MCF 10A (cell line): ENCODE measurements around the gene OXCT2. TPM values are rescaled to one million over a fixed set of nuclear protein-coding genes. Genes with fewer than 3 reads are reported as not detected.
"Not testable (repeated sequence)": the region's sequence is repeated elsewhere in the genome, so short reads cannot be mapped to it uniquely, and the experiment has no call there.

ENCODE experiments used
- BruUV-seq: library from RNA; stranded (reverse); fragments of 400-500 nt; replicated peaks from 2 replicates; lab custom pipeline; 2021; lab: Mats Ljungman, UMichigan
- CTCF ChIA-PET: fragments of 300-600 bp; sonication (Branson Sonifier 250); formaldehyde crosslinking; extraction: SDS; loops from one replicate; lab custom pipeline; 2021; ENCODE audit warnings: antibody characterized with exemption, inconsistent platforms; lab: Yijun Ruan, JAX
- POLR2A ChIA-PET: fragments of 300-600, 350-650 bp; sonication (Branson Sonifier 250); formaldehyde crosslinking; extraction: SDS; loops from one replicate; lab custom pipeline; 2020; ENCODE audit warnings: antibody characterized with exemption, inconsistent platforms; lab: Yijun Ruan, JAX
- DNase-seq: peaks from one replicate; pipeline ENCODE4 v3.0.0-alpha.2; 2018; ENCODE audit not compliant: unreplicated experiment
- H3K27ac Mint-ChIP-seq: one replicate; pipeline ENCODE4 v1.8.0; 2022; ENCODE audit warnings: mild to moderate bottlenecking, low read depth, mixed read lengths; ENCODE audit not compliant: unreplicated experiment
- H3K27me3 Mint-ChIP-seq: one replicate; pipeline ENCODE4 v1.8.0; 2022; ENCODE audit warnings: mixed read lengths; ENCODE audit not compliant: insufficient read depth, unreplicated experiment
- H3K36me3 Mint-ChIP-seq: one replicate; pipeline ENCODE4 v1.8.0; 2022; ENCODE audit warnings: mild to moderate bottlenecking, moderate library complexity, mixed read lengths; ENCODE audit not compliant: insufficient read depth, unreplicated experiment
- H3K4me1 Mint-ChIP-seq: one replicate; pipeline ENCODE4 v1.8.0; 2022; ENCODE audit warnings: mixed read lengths; ENCODE audit not compliant: insufficient read depth, unreplicated experiment
- H3K4me3 Mint-ChIP-seq: one replicate; pipeline ENCODE4 v1.8.0; 2022; ENCODE audit warnings: mild to moderate bottlenecking, moderate library complexity, mixed read lengths; ENCODE audit not compliant: unreplicated experiment
- H3K9me3 Mint-ChIP-seq: one replicate; pipeline ENCODE4 v1.8.0; 2022; ENCODE audit warnings: mixed read lengths; ENCODE audit not compliant: unreplicated experiment
- intact Hi-C: fragments of 100-400 bp; cut with micrococcal nuclease; formaldehyde crosslinking; loops from 2 replicates; pipeline ENCODE4 v1.14.1; 2022
- total RNA-seq: library from RNA; stranded (reverse); gene quantifications from 2 replicates; pipeline ENCODE4 v1.2.3, GENCODE V29; 2022
- TF ChIP-seq, protein P1 (sequence below): fragments of 200-600 bp; IDR thresholded peaks from one replicate; pipeline ENCODE4 v1.8.0; 2022; ENCODE audit warnings: antibody characterized with exemption, mild to moderate bottlenecking; ENCODE audit not compliant: unreplicated experiment

The OXCT2 gene
- total RNA-seq, 1 experiment from 2014 or later, result not detected

GRCh38 chr1:39817091-39817932 lies 46.2 kb upstream of the OXCT2 start:
- H3K9me3 Mint-ChIP-seq, H3K4me1 Mint-ChIP-seq, H3K36me3 Mint-ChIP-seq, H3K4me3 Mint-ChIP-seq, H3K27ac Mint-ChIP-seq, BruUV-seq, H3K27me3 Mint-ChIP-seq: not testable (repeated sequence)
- intact Hi-C loops, result loop anchor here (5.0 kb wide), 1 partner anchor 100 kb away; no protein-coding TSS in a partner anchor
- ChIA-PET POLR2A (interaction anchor here (0.5 to 1.2 kb wide), 5 partner anchors 85 to 259 kb away, joined by 3 to 4 read pairs (median 3); no protein-coding TSS in a partner anchor), CTCF (interaction anchor here (0.6 to 3.7 kb wide), 22 partner anchors 18 to 247 kb away, joined by 3 to 48 read pairs (median 4); partner anchors contain the start of gene MYCL)
- peak; percentile 52 for DNase-seq
- TF ChIP-seq, protein P1, sequence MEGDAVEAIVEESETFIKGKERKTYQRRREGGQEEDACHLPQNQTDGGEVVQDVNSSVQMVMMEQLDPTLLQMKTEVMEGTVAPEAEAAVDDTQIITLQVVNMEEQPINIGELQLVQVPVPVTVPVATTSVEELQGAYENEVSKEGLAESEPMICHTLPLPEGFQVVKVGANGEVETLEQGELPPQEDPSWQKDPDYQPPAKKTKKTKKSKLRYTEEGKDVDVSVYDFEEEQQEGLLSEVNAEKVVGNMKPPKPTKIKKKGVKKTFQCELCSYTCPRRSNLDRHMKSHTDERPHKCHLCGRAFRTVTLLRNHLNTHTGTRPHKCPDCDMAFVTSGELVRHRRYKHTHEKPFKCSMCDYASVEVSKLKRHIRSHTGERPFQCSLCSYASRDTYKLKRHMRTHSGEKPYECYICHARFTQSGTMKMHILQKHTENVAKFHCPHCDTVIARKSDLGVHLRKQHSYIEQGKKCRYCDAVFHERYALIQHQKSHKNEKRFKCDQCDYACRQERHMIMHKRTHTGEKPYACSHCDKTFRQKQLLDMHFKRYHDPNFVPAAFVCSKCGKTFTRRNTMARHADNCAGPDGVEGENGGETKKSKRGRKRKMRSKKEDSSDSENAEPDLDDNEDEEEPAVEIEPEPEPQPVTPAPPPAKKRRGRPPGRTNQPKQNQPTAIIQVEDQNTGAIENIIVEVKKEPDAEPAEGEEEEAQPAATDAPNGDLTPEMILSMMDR, result peak; percentile 3

DNA sequence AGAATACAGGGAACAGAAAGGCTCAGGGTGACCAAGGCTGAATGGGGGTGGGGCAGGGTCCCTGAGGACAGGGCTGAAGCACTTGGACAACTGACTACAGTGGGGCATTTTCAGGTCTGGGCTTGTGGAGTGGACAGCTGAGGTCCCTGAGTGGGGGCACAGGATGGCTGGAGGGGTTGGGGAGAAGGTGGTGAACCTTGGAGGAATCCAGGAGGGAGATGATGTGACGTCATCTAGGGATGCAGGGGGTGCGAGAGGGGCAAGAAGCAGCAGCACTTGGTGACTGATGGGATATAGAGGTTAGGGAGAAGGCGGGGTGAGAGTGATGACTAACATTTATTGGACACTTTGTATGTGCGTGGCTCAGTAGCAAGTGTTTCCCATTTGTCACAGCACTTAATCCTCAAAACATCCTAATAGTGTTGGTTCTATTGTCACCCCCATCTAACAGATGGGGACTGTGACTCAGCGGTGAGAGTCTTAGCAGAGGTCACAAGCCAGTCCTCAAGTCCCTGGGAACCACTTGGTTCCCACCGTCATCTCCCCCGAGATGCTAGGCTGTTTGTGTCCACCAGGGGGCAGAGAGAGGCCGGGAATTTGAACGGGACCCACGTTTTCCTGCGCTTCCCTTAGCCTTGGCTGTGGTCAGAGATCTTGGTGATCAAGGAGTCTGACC lies 45.4 kb upstream of the OXCT2 start:
- Mint-ChIP-seq H3K36me3 (no peaks in the 10 kb centered on the region), H3K4me3 (no peak overlapping the region), H3K27me3 (no peaks in the 10 kb centered on the region), H3K9me3 (no peaks in the 10 kb centered on the region), H3K4me1 (peaks cover 9% of the 10 kb centered on the region), H3K27ac (no peak overlapping the region)
- ChIA-PET POLR2A (interaction anchor here (1.5 kb wide), 1 partner anchor 86 kb away, joined by 5 read pairs; the partner anchor contains the start of gene MYCL), CTCF (interaction anchor here (0.7 to 3.7 kb wide), 32 partner anchors 10 to 248 kb away, joined by 3 to 48 read pairs (median 4); partner anchors contain the start of gene MYCL)
- BruUV-seq, result no TSS peak
- peak; percentile 72 for DNase-seq
- TF ChIP-seq, protein P1, result peak; percentile 58
- intact Hi-C loops, result loop anchor here (1.0 to 5.0 kb wide), 4 partner anchors 86 to 216 kb away; no protein-coding TSS in a partner anchor

DNA sequence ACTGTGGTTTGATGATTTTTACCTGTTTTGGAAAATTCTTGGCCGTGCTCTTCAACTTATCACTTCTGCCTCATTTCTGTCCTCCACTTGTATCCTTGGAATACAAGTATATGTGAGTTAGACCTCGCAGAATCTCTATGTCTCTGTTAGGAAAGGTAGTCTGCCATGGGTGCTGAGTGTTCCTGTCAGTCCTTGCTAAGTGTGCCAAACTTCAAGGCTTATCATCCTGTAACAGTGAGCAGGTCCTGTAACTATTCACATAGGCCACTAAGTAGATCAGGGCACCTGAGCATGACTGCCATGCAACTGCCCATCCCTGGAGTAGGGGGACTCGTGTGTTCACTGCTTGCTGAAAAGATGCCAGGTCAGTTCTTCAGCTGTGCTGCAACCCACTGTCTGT lies 41.8 kb upstream of the OXCT2 start:
- CTCF ChIA-PET, result interaction anchor here (0.6 to 1.0 kb wide), 3 partner anchors 89 to 172 kb away, joined by 3 to 8 read pairs (median 3); no protein-coding TSS in a partner anchor

More for the DNA sequence above, 41.8 kb upstream of the OXCT2 start:
- Mint-ChIP-seq H3K4me3 (no peak overlapping the region), H3K27ac (no peak overlapping the region), H3K4me1 (no peaks in the 10 kb centered on the region), H3K36me3 (no peaks in the 10 kb centered on the region), H3K27me3 (no peaks in the 10 kb centered on the region), H3K9me3 (no peaks in the 10 kb centered on the region)
- intact Hi-C loops, result no loop called here
- POLR2A ChIA-PET, result no interaction called here
- TF ChIP-seq, protein P1, result no peak
- BruUV-seq, result no TSS peak
- DNase-seq, result no peak
